ENCODE measurements around the gene DDX4.
"Not testable (repeated sequence)": the region's sequence is repeated elsewhere in the genome, so short reads cannot be mapped to it uniquely, and the experiment has no call there.

Gene DDX4

GRCh38 chr5:55694152-55694830 lies 43.6 kb upstream of the DDX4 start:
- no peak overlapping the region for H2BK120ac ChIP-seq (ENCODE audit: low read depth, low read length)
- peak overlapping the region; percentile 10 for H3K27ac ChIP-seq (replicated peaks; ENCODE audit: low read length)
- H4K8ac ChIP-seq (ENCODE audit: low read depth, low read length) = no peak overlapping the region
- H2AK5ac ChIP-seq (ENCODE audit: low read depth, low read length) = no peak overlapping the region
- no CpG with 5 or more reads among the region's 3 CpGs for WGBS, 2 donors (ENCODE audit: extremely low coverage in 2 of 2, insufficient read length in 2 of 2, insufficient replicate concordance in 1 of 2)
- peaks cover 0 to 9% of the 10 kb centered on the region in 2 donors for H3K9me3 ChIP-seq (replicated peaks in 1 of 2; ENCODE audit: control insufficient read depth in 2 of 2, insufficient read depth in 1 of 2, low read depth in 1 of 2, low read length in 2 of 2)
- H3K4me2 ChIP-seq (ENCODE audit: insufficient read depth, low read length, poor library complexity, severe bottlenecking) = no peak overlapping the region
- no peak overlapping the region for H2BK12ac ChIP-seq (ENCODE audit: low read length)
- no peak overlapping the region for H3K9ac ChIP-seq (ENCODE audit: low read depth, low read length, poor library complexity)
- H3K4me3 ChIP-seq (ENCODE audit: low read length in 2 of 2) = no peak overlapping the region
- no peak overlapping the region for H2AFZ ChIP-seq (ENCODE audit: low read length)
- H3K79me1 ChIP-seq (ENCODE audit: low read depth, low read length) = no peaks in the 10 kb centered on the region
- H4K91ac ChIP-seq (ENCODE audit: low read depth, low read length, poor library complexity) = no peak overlapping the region
- no peak overlapping the region for H3K18ac ChIP-seq (ENCODE audit: low read length)
- peaks cover 0 to 5% of the 10 kb centered on the region in 2 donors for H3K4me1 ChIP-seq (ENCODE audit: control insufficient read depth in 2 of 2, insufficient read depth in 1 of 2, low read depth in 1 of 2, low read length in 2 of 2)
- no peak overlapping the region for H3K4ac ChIP-seq (ENCODE audit: low read length)
- DNase-seq (ENCODE audit: low spot score) = peak; percentile 21
- H2BK5ac ChIP-seq (ENCODE audit: low read length) = no peak overlapping the region
- H3K27me3 ChIP-seq (ENCODE audit: control insufficient read depth in 3 of 3, insufficient read depth in 3 of 3, low read depth in 1 of 3, low read length in 3 of 3) = no peaks in the 10 kb centered on the region
- H3K23ac ChIP-seq (ENCODE audit: low read depth, low read length, poor library complexity) = no peak overlapping the region
- no peak overlapping the region for H2BK15ac ChIP-seq (ENCODE audit: low read length)
- H3K36me3 ChIP-seq (replicated peaks in 1 of 2; ENCODE audit: control insufficient read depth in 2 of 2, insufficient read depth in 2 of 2, low read length in 2 of 2) = peaks cover 0 to 10% of the 10 kb centered on the region in 2 donors
- H3K14ac ChIP-seq (ENCODE audit: low read length) = no peak overlapping the region

- not testable (repeated sequence) for H2BK5ac ChIP-seq (ENCODE audit: low read length); H3K9me3 ChIP-seq (replicated peaks in 1 of 2; ENCODE audit: control insufficient read depth in 2 of 2, insufficient read depth in 1 of 2, low read depth in 1 of 2, low read length in 2 of 2); H3K4me2 ChIP-seq (ENCODE audit: insufficient read depth, low read length, poor library complexity, severe bottlenecking); H3K27me3 ChIP-seq (ENCODE audit: control insufficient read depth in 3 of 3, insufficient read depth in 3 of 3, low read depth in 1 of 3, low read length in 3 of 3); H2BK15ac ChIP-seq (ENCODE audit: low read length); H3K23ac ChIP-seq (ENCODE audit: low read depth, low read length, poor library complexity); DNase-seq (ENCODE audit: low spot score); H3K4me3 ChIP-seq (ENCODE audit: low read length in 2 of 2); H2BK120ac ChIP-seq (ENCODE audit: low read depth, low read length); H3K79me1 ChIP-seq (ENCODE audit: low read depth, low read length); H3K4ac ChIP-seq (ENCODE audit: low read length); H3K36me3 ChIP-seq (replicated peaks in 1 of 2; ENCODE audit: control insufficient read depth in 2 of 2, insufficient read depth in 2 of 2, low read length in 2 of 2); H3K18ac ChIP-seq (ENCODE audit: low read length); H3K4me1 ChIP-seq (ENCODE audit: control insufficient read depth in 2 of 2, insufficient read depth in 1 of 2, low read depth in 1 of 2, low read length in 2 of 2); H4K8ac ChIP-seq (ENCODE audit: low read depth, low read length); H2AFZ ChIP-seq (ENCODE audit: low read length); H3K9ac ChIP-seq (ENCODE audit: low read depth, low read length, poor library complexity); H3K14ac ChIP-seq (ENCODE audit: low read length); H3K27ac ChIP-seq (replicated peaks; ENCODE audit: low read length); H2AK5ac ChIP-seq (ENCODE audit: low read depth, low read length); H4K91ac ChIP-seq (ENCODE audit: low read depth, low read length, poor library complexity); H2BK12ac ChIP-seq (ENCODE audit: low read length)
- no CpG with 5 or more reads among the region's 31 CpGs for WGBS, 2 donors (ENCODE audit: extremely low coverage in 2 of 2, insufficient read length in 2 of 2, insufficient replicate concordance in 1 of 2)
These were observed 41.2 kb upstream of the DDX4 start for GRCh38 chr5:55696704-55697103.

GRCh38 chr5:55699041-55699688 lies 38.7 kb upstream of the DDX4 start:
- no peak overlapping the region for H4K8ac ChIP-seq (ENCODE audit: low read depth, low read length)
- no peak overlapping the region for H3K4me2 ChIP-seq (ENCODE audit: insufficient read depth, low read length, poor library complexity, severe bottlenecking)
- no peaks in the 10 kb centered on the region for H3K27me3 ChIP-seq (ENCODE audit: control insufficient read depth in 3 of 3, insufficient read depth in 3 of 3, low read depth in 1 of 3, low read length in 3 of 3)
- no peak overlapping the region for H3K4me3 ChIP-seq (ENCODE audit: low read length in 2 of 2)
- H2BK120ac ChIP-seq (ENCODE audit: low read depth, low read length) = no peak overlapping the region
- no peak overlapping the region for H3K14ac ChIP-seq (ENCODE audit: low read length)
- no peak overlapping the region for H3K23ac ChIP-seq (ENCODE audit: low read depth, low read length, poor library complexity)
- H2BK12ac ChIP-seq (ENCODE audit: low read length) = no peak overlapping the region
- H3K27ac ChIP-seq (replicated peaks; ENCODE audit: low read length) = no peak overlapping the region
- no CpG with 5 or more reads among the region's 3 CpGs for WGBS, 2 donors (ENCODE audit: extremely low coverage in 2 of 2, insufficient read length in 2 of 2, insufficient replicate concordance in 1 of 2)
- H2AFZ ChIP-seq (ENCODE audit: low read length) = no peak overlapping the region
- no peaks in the 10 kb centered on the region for H3K79me1 ChIP-seq (ENCODE audit: low read depth, low read length)
- DNase-seq (ENCODE audit: low spot score) = no peak
- peaks cover 0 to 9% of the 10 kb centered on the region in 2 donors for H3K9me3 ChIP-seq (replicated peaks in 1 of 2; ENCODE audit: control insufficient read depth in 2 of 2, insufficient read depth in 1 of 2, low read depth in 1 of 2, low read length in 2 of 2)
- peaks cover 0 to under 1% of the 10 kb centered on the region in 2 donors for H3K4me1 ChIP-seq (ENCODE audit: control insufficient read depth in 2 of 2, insufficient read depth in 1 of 2, low read depth in 1 of 2, low read length in 2 of 2)
- no peak overlapping the region for H4K91ac ChIP-seq (ENCODE audit: low read depth, low read length, poor library complexity)
- no peak overlapping the region for H3K4ac ChIP-seq (ENCODE audit: low read length)
- H3K36me3 ChIP-seq (replicated peaks in 1 of 2; ENCODE audit: control insufficient read depth in 2 of 2, insufficient read depth in 2 of 2, low read length in 2 of 2) = peaks cover 2 to 19% of the 10 kb centered on the region in 2 donors
- H3K18ac ChIP-seq (ENCODE audit: low read length) = no peak overlapping the region
- H2BK5ac ChIP-seq (ENCODE audit: low read length) = no peak overlapping the region
- H2BK15ac ChIP-seq (ENCODE audit: low read length) = no peak overlapping the region
- no peak overlapping the region for H3K9ac ChIP-seq (ENCODE audit: low read depth, low read length, poor library complexity)
- no peak overlapping the region for H2AK5ac ChIP-seq (ENCODE audit: low read depth, low read length)

- H3K79me1 ChIP-seq (ENCODE audit: low read depth, low read length) = no peaks in the 10 kb centered on the region
- H2AFZ ChIP-seq (ENCODE audit: low read length) = no peak overlapping the region
- H3K4me2 ChIP-seq (ENCODE audit: insufficient read depth, low read length, poor library complexity, severe bottlenecking) = no peak overlapping the region
- no peak overlapping the region for H3K9ac ChIP-seq (ENCODE audit: low read depth, low read length, poor library complexity)
- H3K18ac ChIP-seq (ENCODE audit: low read length) = no peak overlapping the region
- no peaks in the 10 kb centered on the region for H3K27me3 ChIP-seq (ENCODE audit: control insufficient read depth in 3 of 3, insufficient read depth in 3 of 3, low read depth in 1 of 3, low read length in 3 of 3)
- no peaks in the 10 kb centered on the region for H3K4me1 ChIP-seq (ENCODE audit: control insufficient read depth in 2 of 2, insufficient read depth in 1 of 2, low read depth in 1 of 2, low read length in 2 of 2)
- no peak overlapping the region for H2BK5ac ChIP-seq (ENCODE audit: low read length)
- no peak overlapping the region for H2AK5ac ChIP-seq (ENCODE audit: low read depth, low read length)
- H2BK12ac ChIP-seq (ENCODE audit: low read length) = no peak overlapping the region
- peaks cover 2 to 19% of the 10 kb centered on the region in 2 donors for H3K36me3 ChIP-seq (replicated peaks in 1 of 2; ENCODE audit: control insufficient read depth in 2 of 2, insufficient read depth in 2 of 2, low read length in 2 of 2)
- no peak overlapping the region for H3K23ac ChIP-seq (ENCODE audit: low read depth, low read length, poor library complexity)
- no peak overlapping the region for H4K91ac ChIP-seq (ENCODE audit: low read depth, low read length, poor library complexity)
- no peak overlapping the region for H2BK15ac ChIP-seq (ENCODE audit: low read length)
- no CpG with 5 or more reads among the region's 2 CpGs for WGBS, 2 donors (ENCODE audit: extremely low coverage in 2 of 2, insufficient read length in 2 of 2, insufficient replicate concordance in 1 of 2)
- H3K9me3 ChIP-seq (replicated peaks in 1 of 2; ENCODE audit: control insufficient read depth in 2 of 2, insufficient read depth in 1 of 2, low read depth in 1 of 2, low read length in 2 of 2) = peaks cover 0 to 9% of the 10 kb centered on the region in 2 donors
- H3K4ac ChIP-seq (ENCODE audit: low read length) = no peak overlapping the region
- DNase-seq (ENCODE audit: low spot score) = no peak
- H3K27ac ChIP-seq (replicated peaks; ENCODE audit: low read length) = no peak overlapping the region
- H2BK120ac ChIP-seq (ENCODE audit: low read depth, low read length) = no peak overlapping the region
- no peak overlapping the region for H3K14ac ChIP-seq (ENCODE audit: low read length)
- H3K4me3 ChIP-seq (ENCODE audit: low read length in 2 of 2) = no peak overlapping the region
- H4K8ac ChIP-seq (ENCODE audit: low read depth, low read length) = no peak overlapping the region
These were observed 37.1 kb upstream of the DDX4 start for GRCh38 chr5:55700745-55701144.

Measured in neuronal stem cell (in vitro differentiated cells).